HepG2 (cell line): ENCODE results near the gene ZDHHC16. TPM values are rescaled to one million over a fixed set of nuclear protein-coding genes. Genes with fewer than 3 reads are reported as not detected.

Experiments
- ARID4A ChIP-seq: sonication (generic); formaldehyde crosslinking; IDR thresholded peaks from 2 replicates; pipeline ENCODE4 v1.5.0; 2020; ENCODE audit warnings: mild to moderate bottlenecking, missing genetic modification reagents, borderline replicate concordance
- CEBPG ChIP-seq: IDR thresholded peaks from 2 replicates; pipeline ENCODE4 v1.6.1; 2016
- CENPBD1 ChIP-seq: sonication (generic); formaldehyde crosslinking; IDR thresholded peaks from 2 replicates; pipeline ENCODE4 v1.8.0; 2022; ENCODE audit warnings: missing genetic modification reagents, low read depth, mild to moderate bottlenecking, borderline replicate concordance
- EHMT2 ChIP-seq: fragments of 200-600 bp; sonication (generic); IDR thresholded peaks from 2 replicates; pipeline ENCODE4 v1.7.0; 2017; ENCODE audit warnings: antibody characterized with exemption, low read depth, low read length, borderline replicate concordance
- ELF3 ChIP-seq: IDR thresholded peaks from 2 replicates; pipeline ENCODE4 v1.6.1; 2016; ENCODE audit warnings: missing genetic modification reagents, missing compliant biosample characterization
- FOXA3 ChIP-seq: IDR thresholded peaks from 2 replicates; pipeline ENCODE4 v1.6.1; 2016; ENCODE audit warnings: missing genetic modification reagents, missing compliant biosample characterization
- GATAD2A ChIP-seq: IDR thresholded peaks from 2 replicates; pipeline ENCODE4 v1.6.1; 2016
- GTF2F1 ChIP-seq: fragments of 150-350 bp; IDR thresholded peaks from 2 replicates; pipeline ENCODE4 v1.6.1; 2014; ENCODE audit warnings: low read length
- HDAC1 ChIP-seq: sonication (generic); formaldehyde crosslinking; IDR thresholded peaks from 2 replicates; pipeline ENCODE4 v1.5.1; 2020; ENCODE audit warnings: mild to moderate bottlenecking, missing genetic modification reagents
- HNRNPH1 ChIP-seq: fragments of 200-400 bp; formaldehyde crosslinking; optimal IDR thresholded peaks from 2 replicates; pipeline ENCODE3; 2017; ENCODE audit warnings: mild to moderate bottlenecking, low read depth, low read length
- MAF1 ChIP-seq: sonication (generic); formaldehyde crosslinking; IDR thresholded peaks from 2 replicates; pipeline ENCODE4 v1.5.0; 2020; ENCODE audit warnings: missing genetic modification reagents, borderline replicate concordance
- MAX ChIP-seq: IDR thresholded peaks from 2 replicates; pipeline ENCODE4 v1.6.1; 2012; ENCODE audit warnings: inconsistent platforms
- MYC ChIP-seq: sonication (generic); formaldehyde crosslinking; IDR thresholded peaks from 2 replicates; pipeline ENCODE4 v1.9.0; 2021; ENCODE audit warnings: missing genetic modification reagents, borderline replicate concordance
- POLR2A ChIP-seq, 2 experiments: IDR thresholded peaks; 2 replicates each; pipeline ENCODE4 v1.6.1; 2011; ENCODE audit warnings: low read depth in 2 of 2, low read length in 2 of 2, mild to moderate bottlenecking in 1 of 2, moderate library complexity in 1 of 2; ENCODE audit not compliant: insufficient read depth in 1 of 2
- POLR2G ChIP-seq: fragments of 200-400 bp; formaldehyde crosslinking; IDR thresholded peaks from 2 replicates; pipeline ENCODE4 v1.6.1; 2018; ENCODE audit warnings: mild to moderate bottlenecking, low read depth, low read length, moderate library complexity
- SAP130 ChIP-seq: IDR thresholded peaks from 2 replicates; pipeline ENCODE4 v1.6.1; 2016; ENCODE audit warnings: low read depth
- SP1 ChIP-seq, 2 experiments: fragments of 450-650 bp in 1 of 2; sonication (generic) in 1 of 2; formaldehyde crosslinking in 1 of 2; IDR thresholded peaks; 2 replicates each; pipeline versions ENCODE4 v1.4.0 to v1.6.1; 2016 to 2020; ENCODE audit warnings: missing genetic modification reagents in 1 of 2
- SP140L ChIP-seq: sonication (generic); formaldehyde crosslinking; IDR thresholded peaks from 2 replicates; pipeline ENCODE4 v1.4.0; 2020; ENCODE audit warnings: missing genetic modification reagents, borderline replicate concordance
- SRY ChIP-seq: sonication (generic); formaldehyde crosslinking; IDR thresholded peaks from 2 replicates; pipeline ENCODE4 v1.8.0; 2022; ENCODE audit warnings: mild to moderate bottlenecking, missing genetic modification reagents
- YEATS2 ChIP-seq: sonication (generic); formaldehyde crosslinking; IDR thresholded peaks from 2 replicates; pipeline ENCODE4 v1.4.0; 2020; ENCODE audit warnings: missing genetic modification reagents, borderline replicate concordance
- ZBTB43 ChIP-seq: sonication (generic); formaldehyde crosslinking; conservative IDR thresholded peaks from 2 replicates; pipeline ENCODE4 v1.4.0; 2020; ENCODE audit warnings: missing genetic modification reagents
- ZBTB7B ChIP-seq: sonication (generic); formaldehyde crosslinking; IDR thresholded peaks from 2 replicates; pipeline ENCODE4 v1.4.0; 2020; ENCODE audit warnings: missing genetic modification reagents
- ZNF33A ChIP-seq: sonication (generic); formaldehyde crosslinking; IDR thresholded peaks from 2 replicates; pipeline ENCODE4 v1.5.1; 2020; ENCODE audit warnings: missing genetic modification reagents, mild to moderate bottlenecking, moderate library complexity, borderline replicate concordance
- ZNF567 ChIP-seq: sonication (generic); formaldehyde crosslinking; IDR thresholded peaks from 2 replicates; pipeline ENCODE4 v1.8.1; 2023; ENCODE audit warnings: mild to moderate bottlenecking, missing genetic modification reagents, borderline replicate concordance
- ZNF644 ChIP-seq: IDR thresholded peaks from 2 replicates; pipeline ENCODE4 v1.6.1; 2016; ENCODE audit warnings: low read depth
- ZNF75D ChIP-seq: sonication (generic); formaldehyde crosslinking; IDR thresholded peaks from 2 replicates; pipeline ENCODE4 v1.8.1; 2023; ENCODE audit warnings: missing genetic modification reagents, mild to moderate bottlenecking, borderline replicate concordance
- polyA plus RNA-seq, 8 experiments: library from polyadenylated mRNA; depleted of rRNA in 3 of 8; stranded (reverse) in 7 of 8; unstranded in 1 of 8; fragments of >200 nt; fragmentation: Illumina TruSeq in 4 of 8; extraction: Trizol in 4 of 8; gene quantifications; 2 replicates each; pipeline versions ENCODE4 v1.2.1 to v1.2.3, GENCODE V29; 2011 to 2016; ENCODE audit warnings: low read depth in 4 of 8, missing spikeins in 1 of 8, mixed read lengths in 1 of 8; ENCODE audit not compliant: insufficient read depth in 1 of 8
- total RNA-seq, 5 experiments: library from RNA; depleted of rRNA; stranded (reverse); fragments of >200 nt; fragmentation: Illumina TruSeq; extraction: Trizol; gene quantifications; 2 replicates each; pipeline ENCODE4 v1.2.3, GENCODE V29; 2016; ENCODE audit warnings: low read depth in 1 of 5

Gene ZDHHC16
- total and polyA plus RNA-seq, 2 of the 13 experiments (the other 11 are each of a cell fraction or from before 2014, with no cell fraction given) = 40.8 to 41.8 TPM

- peak; percentile 44; the same call in 1 of the 2 replicates for TF ChIP-seq ARID4A
- TF ChIP-seq ZBTB43 (CRISPR knock-in tag) = no peak
- no peak for TF ChIP-seq FOXA3 (CRISPR knock-in tag)
- no peak for TF ChIP-seq ZNF33A (CRISPR knock-in tag)
- 0 out of 2 replicates have a peak, but pooled peaks have one; percentile 30 for TF ChIP-seq HDAC1 (CRISPR knock-in tag)
- no peak for TF ChIP-seq GATAD2A (CRISPR knock-in tag)
- TF ChIP-seq SRY = 0 out of 2 replicates have a peak, but pooled peaks have one; percentile 57
- peak; percentile 13; the same call in 1 of the 2 replicates for TF ChIP-seq YEATS2 (CRISPR knock-in tag)
- TF ChIP-seq EHMT2 = no peak
- TF ChIP-seq HNRNPH1 = no peak
- TF ChIP-seq POLR2G = peak; percentile 54
- TF ChIP-seq ZNF644 (CRISPR knock-in tag) = no peak
- TF ChIP-seq SAP130 (CRISPR knock-in tag) = peak; percentile 70; the same call in 1 of the 2 replicates
- no peak for TF ChIP-seq CENPBD1
- TF ChIP-seq SP140L (CRISPR knock-in tag) = no peak
- TF ChIP-seq ZBTB7B = no peak
- TF ChIP-seq POLR2A (IDR thresholded peaks at IDR 0.05; ENCODE audit: insufficient read depth in 1 of 2, low read depth in 2 of 2, low read length in 2 of 2) = no peak; a peak in 2 of 4 replicates
- no peak for TF ChIP-seq ZNF75D (CRISPR knock-in tag)
- no peak for TF ChIP-seq MAF1 (CRISPR knock-in tag)
- TF ChIP-seq GTF2F1 = no peak
- TF ChIP-seq MAX = 0 out of 2 replicates have a peak, but pooled peaks have one; percentile 33
- no peak for TF ChIP-seq ELF3 (CRISPR knock-in tag)
- TF ChIP-seq MYC (CRISPR knock-in tag) = no peak
- no peak for TF ChIP-seq SP1 (IDR thresholded peaks at IDR 0.05)
- TF ChIP-seq SP1 (CRISPR knock-in tag; IDR thresholded peaks at IDR 0.05) = no peak
- no peak for TF ChIP-seq ZNF567
- TF ChIP-seq CEBPG = no peak
These were observed 18.3 kb upstream of the ZDHHC16 start (continued) for GRCh38 chr10:97427571-97428179.
